K562 (cell line): ENCODE data around the gene PLD6. TPM values are rescaled to one million over a fixed set of nuclear protein-coding genes. Genes with fewer than 3 reads are reported as not detected.

Experiments used
- ATAC-seq: fragments of 200-7000 bp; cut with Tn5 transposase; 3 replicates; pipeline ENCODE4 v1.9.1; 2020; ENCODE audit warnings: moderate library complexity
- BruUV-seq: library from RNA; stranded (reverse); fragments of 400-500 nt; replicated peaks from 2 replicates; lab custom pipeline; 2021; lab: Mats Ljungman, UMichigan
- CTCF ChIA-PET: fragments of 300-600 bp; formaldehyde crosslinking; extraction: SDS; loops from one replicate; lab custom pipeline; 2021; ENCODE audit warnings: low intra/inter-chr PET ratio; lab: Yijun Ruan, JAX
- POLR2A ChIA-PET: fragments of 300-600, 350-650 bp; sonication (Branson Sonifier 250); formaldehyde crosslinking; extraction: SDS; loops from one replicate; lab custom pipeline; 2021; ENCODE audit warnings: antibody characterized with exemption, inconsistent platforms; lab: Yijun Ruan, JAX
- DNase-seq, 4 experiments: peaks; one replicate each; pipeline versions ENCODE4 v3.0.0 to v3.0.0-alpha.2; 2011 to 2018; ENCODE audit warnings: low spot score in 3 of 4, mixed read lengths in 3 of 4; ENCODE audit errors: extremely low read depth in 1 of 4
- FAIRE-seq: peaks from 2 replicates; lab custom pipeline; 2011; peaks lifted over from hg19 to GRCh38; lab: Jason Lieb, UNC
- H2AFZ ChIP-seq: 2 replicates; pipeline ENCODE4 v1.6.0; 2011; ENCODE audit warnings: low read depth, low read length, control low read depth, inconsistent platforms
- H3K27ac ChIP-seq: fragments of 200-600 bp; 3 replicates; pipeline ENCODE4 v1.8.0; 2011; ENCODE audit warnings: low read depth, mild to moderate bottlenecking, control low read depth, inconsistent platforms, low read length, moderate library complexity, mixed read lengths; ENCODE audit errors: extremely low read depth
- H3K27me3 ChIP-seq, 2 experiments: fragments of 300-600 bp in 1 of 2; 2 replicates in 1 of 2; 3 replicates in 1 of 2; pipeline versions ENCODE4 v1.6.0 to v1.8.0; 2011; ENCODE audit warnings: inconsistent platforms in 2 of 2, low read length in 2 of 2, mild to moderate bottlenecking in 1 of 2, mixed read lengths in 1 of 2, moderate library complexity in 1 of 2; ENCODE audit not compliant: control insufficient read depth in 2 of 2, insufficient read depth in 2 of 2
- H3K36me3 ChIP-seq: fragments of 300-600 bp; 3 replicates; pipeline ENCODE4 v1.8.0; 2011; ENCODE audit warnings: mild to moderate bottlenecking, low read length, inconsistent platforms; ENCODE audit not compliant: control insufficient read depth, insufficient read depth
- H3K4me1 ChIP-seq, 2 experiments: fragments of 200-600 bp in 1 of 2; replicated peaks in 1 of 2; 2 replicates in 1 of 2; 3 replicates in 1 of 2; pipeline versions ENCODE4 v1.5.1 to v1.8.0; 2011; ENCODE audit warnings: inconsistent platforms in 2 of 2, low read length in 2 of 2, mild to moderate bottlenecking in 1 of 2, mixed read lengths in 1 of 2, moderate library complexity in 1 of 2; ENCODE audit not compliant: control insufficient read depth in 2 of 2, insufficient read depth in 2 of 2
- H3K4me2 ChIP-seq: 2 replicates; pipeline ENCODE4 v1.6.1; 2011; ENCODE audit warnings: low read length, control low read depth, inconsistent platforms, mixed read lengths; ENCODE audit not compliant: insufficient read depth
- H3K4me3 ChIP-seq: fragments of 200-600 bp; sonication (generic), shearing (Covaris generic); 2 replicates; pipeline ENCODE4 v1.5.1; 2016; ENCODE audit warnings: control low read depth, inconsistent platforms
- H3K79me2 ChIP-seq: fragments of 200-600 bp; 3 replicates; pipeline ENCODE4 v1.8.0; 2011; ENCODE audit warnings: low read length, inconsistent platforms; ENCODE audit not compliant: control insufficient read depth, insufficient read depth
- H3K9ac ChIP-seq, 2 experiments: 2 replicates each; pipeline versions ENCODE4 v1.6.0 to v1.6.1; 2011; ENCODE audit warnings: low read depth in 2 of 2, low read length in 2 of 2, control low read depth in 1 of 2, inconsistent platforms in 1 of 2, mild to moderate bottlenecking in 1 of 2, mixed read lengths in 1 of 2; ENCODE audit not compliant: insufficient read depth in 1 of 2
- H3K9me1 ChIP-seq: one replicate; pipeline ENCODE4 v1.6.0; 2011; ENCODE audit warnings: inconsistent platforms, mild to moderate bottlenecking, low read length, moderate library complexity; ENCODE audit not compliant: control insufficient read depth, insufficient read depth
- H3K9me3 ChIP-seq: replicated peaks from 2 replicates; pipeline ENCODE4 v1.5.1; 2011; ENCODE audit warnings: low read depth, low read length, inconsistent platforms; ENCODE audit not compliant: control insufficient read depth, insufficient read depth
- H4K20me1 ChIP-seq: replicated peaks from 2 replicates; pipeline ENCODE4 v1.6.1; 2011; ENCODE audit warnings: low read length, inconsistent platforms, mixed read lengths; ENCODE audit not compliant: control insufficient read depth, insufficient read depth
- CHD2 ChIP-seq: IDR thresholded peaks from 2 replicates; pipeline ENCODE4 v1.6.1; 2011; ENCODE audit warnings: low read depth, low read length
- FOXM1 ChIP-seq, 2 experiments: fragments of 450-650 bp in 1 of 2; sonication (generic) in 1 of 2; formaldehyde crosslinking in 1 of 2; IDR thresholded peaks; 2 replicates each; pipeline versions ENCODE4 v1.6.1 to v1.9.0; 2017 to 2022; ENCODE audit warnings: low read depth in 2 of 2, mild to moderate bottlenecking in 2 of 2, missing genetic modification reagents in 1 of 2, moderate library complexity in 1 of 2
- IRF2 ChIP-seq: sonication (generic); formaldehyde crosslinking; IDR thresholded peaks from 2 replicates; pipeline ENCODE4 v1.8.1; 2022; ENCODE audit warnings: mild to moderate bottlenecking, missing genetic modification reagents
- PHB2 ChIP-seq: fragments of 450-650 bp; IDR thresholded peaks from 2 replicates; pipeline ENCODE4 v1.6.1; 2017; ENCODE audit warnings: low read depth
- RBFOX2 ChIP-seq: fragments of 200-400 bp; formaldehyde crosslinking; IDR thresholded peaks from 2 replicates; pipeline ENCODE4 v1.6.1; 2017; ENCODE audit warnings: low read depth, mild to moderate bottlenecking, low read length, moderate library complexity
- ZKSCAN3 ChIP-seq: fragments of 250-450 bp; sonication (Bioruptor Pico); IDR thresholded peaks from 2 replicates; pipeline ENCODE4 v1.4.0; 2020
- ZNF316 ChIP-seq: fragments of 450-650 bp; IDR thresholded peaks from 2 replicates; pipeline ENCODE4 v1.6.1; 2016
- ZNF561 ChIP-seq: fragments of 450-650 bp; formaldehyde crosslinking; conservative IDR thresholded peaks from 2 replicates; pipeline ENCODE4 v1.4.0; 2020; ENCODE audit warnings: mild to moderate bottlenecking, moderate library complexity
- WGBS: fragments of 100-300 bp; shearing (Covaris generic); methylation state at CpG from one replicate; pipeline ENCODE4 v1.1.6; 2016; ENCODE audit warnings: low coverage, mixed read lengths; ENCODE audit not compliant: insufficient coverage; ENCODE audit errors: missing lambda C conversion rate; 5-methylcytosine and 5-hydroxymethylcytosine counted together
- in situ Hi-C: fragments of 300-500 bp; cut with MboI; formaldehyde crosslinking; loops from 4 replicates; pipeline ENCODE4 v1.15.0; 2018; ENCODE audit warnings: inconsistent platforms, mixed read lengths
- intact Hi-C: fragments of 100-400 bp; cut with micrococcal nuclease; formaldehyde crosslinking; loops from 2 replicates; pipeline ENCODE4 v1.14.2; 2022
- polyA plus RNA-seq, 8 experiments: library from polyadenylated mRNA; depleted of rRNA in 4 of 8; stranded (reverse) in 5 of 8; unstranded in 3 of 8; fragments of >200 nt; fragmentation: Nextera tagmentation in 2 of 8; fragmentation: Illumina TruSeq in 1 of 8; extraction: Ambion mirVana in 2 of 8; extraction: Trizol in 1 of 8; gene quantifications; 2 replicates each; pipeline versions ENCODE4 v1.2.1 to v1.2.3, GENCODE V29; 2011 to 2014; ENCODE audit warnings: inconsistent platforms in 1 of 8, missing spikeins in 1 of 8
- total RNA-seq, 7 experiments: library from RNA; depleted of rRNA in 6 of 7; stranded (reverse); fragments of >200 nt in 6 of 7; fragmentation: Illumina TruSeq in 2 of 7; extraction: Trizol in 2 of 7; gene quantifications; 2 replicates each; pipeline versions ENCODE4 v1.2.1 to v1.2.3, GENCODE V29; 2011 to 2021; ENCODE audit warnings: low replicate concordance in 1 of 7
- TF ChIP-seq, protein P1 (sequence below), 2 experiments: IDR thresholded peaks in 1 of 2; conservative IDR thresholded peaks in 1 of 2; 2 replicates each; pipeline ENCODE4 v1.6.1; 2016; ENCODE audit warnings: low read depth in 2 of 2, mild to moderate bottlenecking in 1 of 2, missing compliant biosample characterization in 1 of 2, missing genetic modification characterization in 1 of 2, moderate library complexity in 1 of 2
- TF ChIP-seq, protein P2 (sequence below), 2 experiments: fragments of 450-650 bp in 1 of 2; sonication (generic) in 1 of 2; formaldehyde crosslinking in 1 of 2; IDR thresholded peaks; 2 replicates each; pipeline versions ENCODE4 v1.7.1 to v1.9.0; 2016 to 2022; ENCODE audit warnings: inconsistent platforms in 1 of 2, mild to moderate bottlenecking in 1 of 2, missing genetic modification reagents in 1 of 2

The PLD6 gene
- total and polyA plus RNA-seq, 9 of the 15 experiments (the other 6 are each of a cell fraction or from before 2014, with no cell fraction given), result 3.6 to 15.6 (median 10.0) TPM

DNA sequence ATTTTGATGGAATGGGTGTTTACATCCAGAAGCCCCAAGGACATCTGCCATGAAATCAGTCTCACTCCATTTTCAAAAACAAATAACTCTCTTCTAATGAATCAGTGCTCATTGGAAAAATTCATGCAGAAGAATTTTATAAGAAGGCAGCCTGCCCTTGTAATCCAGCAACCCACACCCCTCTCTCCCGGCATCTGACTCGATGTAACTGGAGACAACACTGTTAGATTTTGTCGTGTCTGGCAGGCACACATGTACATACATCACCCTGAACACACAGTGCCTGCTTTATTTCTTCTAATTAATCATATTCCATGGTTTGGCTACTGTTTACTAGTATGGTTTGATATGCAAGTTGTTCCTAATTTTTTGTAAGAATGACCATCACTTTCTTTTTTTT is 11.9 kb upstream of the PLD6 start:
- intact Hi-C loops, result no loop called here
- Histone ChIP-seq H4K20me1 (no peaks in the 10 kb centered on the region; the same call in 1 of the 2 replicates), H3K4me2 (no peak overlapping the region), H3K27me3 (no peaks in the 10 kb centered on the region), H3K4me3 (no peak overlapping the region), H3K36me3 (peaks cover 84% of the 10 kb centered on the region; the same call in 2 of the 3 replicates), H3K79me2 (no peaks in the 10 kb centered on the region), H3K9ac (no peak overlapping the region), H3K9me3 (no peaks in the 10 kb centered on the region), H3K4me1 (peaks cover 0 to 11% of the 10 kb centered on the region in 2 experiments; a peak in 2 of 5 replicates), H3K27ac (no peak overlapping the region), H2AFZ (no peak overlapping the region), H3K9me1 (no peaks in the 10 kb centered on the region)
- POLR2A ChIA-PET, result no interaction called here
- in situ Hi-C loops, result no loop called here
- no peak for ATAC-seq
- no TSS peak for BruUV-seq
- FAIRE-seq, result no peak
- CTCF ChIA-PET, result no interaction called here
- no peak for DNase-seq
- WGBS, result 95% methylated on average over 3 of the region's 3 CpGs
- TF ChIP-seq PHB2 (no peak), CHD2 (no peak), ZNF316 (no peak), FOXM1 (IDR thresholded peaks at IDR 0.05; ENCODE audit: low read depth) (no peak), FOXM1 (CRISPR knock-in tag; IDR thresholded peaks at IDR 0.05; ENCODE audit: low read depth) (no peak), IRF2 (CRISPR knock-in tag) (no peak), RBFOX2 (no peak), ZNF561 (CRISPR knock-in tag) (no peak), ZKSCAN3 (CRISPR knock-in tag) (no peak)
- TF ChIP-seq, protein P1, sequence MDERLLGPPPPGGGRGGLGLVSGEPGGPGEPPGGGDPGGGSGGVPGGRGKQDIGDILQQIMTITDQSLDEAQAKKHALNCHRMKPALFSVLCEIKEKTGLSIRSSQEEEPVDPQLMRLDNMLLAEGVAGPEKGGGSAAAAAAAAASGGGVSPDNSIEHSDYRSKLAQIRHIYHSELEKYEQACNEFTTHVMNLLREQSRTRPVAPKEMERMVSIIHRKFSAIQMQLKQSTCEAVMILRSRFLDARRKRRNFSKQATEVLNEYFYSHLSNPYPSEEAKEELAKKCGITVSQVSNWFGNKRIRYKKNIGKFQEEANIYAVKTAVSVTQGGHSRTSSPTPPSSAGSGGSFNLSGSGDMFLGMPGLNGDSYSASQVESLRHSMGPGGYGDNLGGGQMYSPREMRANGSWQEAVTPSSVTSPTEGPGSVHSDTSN (CRISPR knock-in tag; IDR thresholded peaks at IDR 0.05; ENCODE audit: low read depth), result no peak
- TF ChIP-seq, protein P1 (tag; conservative IDR thresholded peaks at IDR 0.05; ENCODE audit: low read depth), result no peak
- TF ChIP-seq, protein P2, sequence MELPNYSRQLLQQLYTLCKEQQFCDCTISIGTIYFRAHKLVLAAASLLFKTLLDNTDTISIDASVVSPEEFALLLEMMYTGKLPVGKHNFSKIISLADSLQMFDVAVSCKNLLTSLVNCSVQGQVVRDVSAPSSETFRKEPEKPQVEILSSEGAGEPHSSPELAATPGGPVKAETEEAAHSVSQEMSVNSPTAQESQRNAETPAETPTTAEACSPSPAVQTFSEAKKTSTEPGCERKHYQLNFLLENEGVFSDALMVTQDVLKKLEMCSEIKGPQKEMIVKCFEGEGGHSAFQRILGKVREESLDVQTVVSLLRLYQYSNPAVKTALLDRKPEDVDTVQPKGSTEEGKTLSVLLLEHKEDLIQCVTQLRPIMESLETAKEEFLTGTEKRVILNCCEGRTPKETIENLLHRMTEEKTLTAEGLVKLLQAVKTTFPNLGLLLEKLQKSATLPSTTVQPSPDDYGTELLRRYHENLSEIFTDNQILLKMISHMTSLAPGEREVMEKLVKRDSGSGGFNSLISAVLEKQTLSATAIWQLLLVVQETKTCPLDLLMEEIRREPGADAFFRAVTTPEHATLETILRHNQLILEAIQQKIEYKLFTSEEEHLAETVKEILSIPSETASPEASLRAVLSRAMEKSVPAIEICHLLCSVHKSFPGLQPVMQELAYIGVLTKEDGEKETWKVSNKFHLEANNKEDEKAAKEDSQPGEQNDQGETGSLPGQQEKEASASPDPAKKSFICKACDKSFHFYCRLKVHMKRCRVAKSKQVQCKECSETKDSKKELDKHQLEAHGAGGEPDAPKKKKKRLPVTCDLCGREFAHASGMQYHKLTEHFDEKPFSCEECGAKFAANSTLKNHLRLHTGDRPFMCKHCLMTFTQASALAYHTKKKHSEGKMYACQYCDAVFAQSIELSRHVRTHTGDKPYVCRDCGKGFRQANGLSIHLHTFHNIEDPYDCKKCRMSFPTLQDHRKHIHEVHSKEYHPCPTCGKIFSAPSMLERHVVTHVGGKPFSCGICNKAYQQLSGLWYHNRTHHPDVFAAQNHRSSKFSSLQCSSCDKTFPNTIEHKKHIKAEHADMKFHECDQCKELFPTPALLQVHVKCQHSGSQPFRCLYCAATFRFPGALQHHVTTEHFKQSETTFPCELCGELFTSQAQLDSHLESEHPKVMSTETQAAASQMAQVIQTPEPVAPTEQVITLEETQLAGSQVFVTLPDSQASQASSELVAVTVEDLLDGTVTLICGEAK (IDR thresholded peaks at IDR 0.05), result no peak
- TF ChIP-seq, protein P2 (CRISPR knock-in tag; IDR thresholded peaks at IDR 0.05), result no peak
